Stimulated activated CD4-positive, alpha-beta T cell treated with anti-CD3 and anti-CD28 coated beads, TNF-alpha, amount 100 ng/mL, for 1 hour (primary cell): Measurements from ENCODE around the gene PNPLA6.
"Not testable (repeated sequence)": the region's sequence is repeated elsewhere in the genome, so short reads cannot be mapped to it uniquely, and the experiment has no call there.

Experiments
- DNase-seq, 3 donors: peaks; one replicate each; pipeline ENCODE4 v3.0.0-alpha.2; 2020; ENCODE audit warnings: low read depth in 3 of 3, low spot score in 1 of 3

Gene PNPLA6

DNA sequence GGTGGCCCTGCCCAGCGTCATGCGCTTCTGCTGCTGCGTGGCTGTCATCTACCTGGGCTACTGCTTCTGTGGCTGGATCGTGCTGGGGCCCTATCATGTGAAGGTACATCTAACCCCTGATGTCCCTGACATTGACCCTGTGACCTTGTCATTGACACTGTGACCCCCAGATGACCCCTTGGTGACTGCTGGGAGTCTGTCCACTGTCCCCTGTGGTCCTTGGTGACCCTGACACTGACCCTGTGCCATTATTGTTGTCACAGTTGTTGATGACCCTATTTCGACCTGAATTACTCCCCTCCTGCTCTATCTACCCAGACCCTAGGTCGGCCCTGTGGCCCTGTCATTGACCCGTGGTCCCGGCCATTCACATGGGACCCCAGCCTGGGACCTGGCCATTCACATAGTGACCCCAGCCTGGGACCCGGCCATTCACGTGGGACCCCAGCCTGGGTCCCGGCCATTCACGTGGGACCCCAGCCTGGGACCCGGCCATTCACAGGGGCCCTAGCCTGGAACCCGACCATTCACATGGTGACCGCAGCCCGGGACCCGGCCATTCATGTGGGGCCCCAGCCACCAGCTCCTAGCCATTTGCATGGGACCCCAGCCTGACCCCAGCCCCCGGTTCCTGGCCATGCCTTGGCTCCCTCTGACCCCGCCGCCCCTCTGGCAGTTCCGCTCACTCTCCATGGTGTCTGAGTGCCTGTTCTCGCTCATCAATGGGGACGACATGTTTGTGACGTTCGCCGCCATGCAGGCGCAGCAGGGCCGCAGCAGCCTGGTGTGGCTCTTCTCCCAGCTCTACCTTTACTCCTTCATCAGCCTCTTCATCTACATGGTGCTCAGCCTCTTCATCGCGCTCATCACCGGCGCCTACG, 5.7 kb upstream of the PNPLA6 start:
- DNase-seq: no peak

DNA sequence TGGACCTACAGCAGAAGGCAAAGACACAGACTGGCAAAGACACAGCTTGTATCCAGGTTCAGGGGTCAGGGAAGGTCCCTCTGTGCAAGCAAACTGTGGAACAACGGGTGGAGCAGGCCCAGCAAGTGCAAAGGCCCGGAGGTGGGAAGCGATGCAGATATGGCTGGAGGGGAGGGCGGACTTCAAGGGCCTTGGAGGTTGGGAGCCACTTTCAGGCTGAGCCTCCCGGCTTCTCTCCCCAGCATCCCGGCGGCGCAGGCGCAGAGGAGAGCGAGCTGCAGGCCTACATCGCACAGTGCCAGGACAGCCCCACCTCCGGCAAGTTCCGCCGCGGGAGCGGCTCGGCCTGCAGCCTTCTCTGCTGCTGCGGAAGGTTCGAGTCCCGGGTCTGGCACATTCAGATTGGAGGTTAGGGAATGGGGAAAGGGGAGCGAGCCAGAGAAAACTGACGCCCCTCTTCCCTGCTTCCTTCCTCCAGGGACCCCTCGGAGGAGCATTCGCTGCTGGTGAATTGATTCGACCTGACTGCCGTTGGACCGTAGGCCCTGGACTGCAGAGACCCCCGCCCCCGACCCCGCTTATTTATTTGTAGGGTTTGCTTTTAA, 2.1 kb upstream of the PNPLA6 start:
- DNase-seq: no peak

DNA sequence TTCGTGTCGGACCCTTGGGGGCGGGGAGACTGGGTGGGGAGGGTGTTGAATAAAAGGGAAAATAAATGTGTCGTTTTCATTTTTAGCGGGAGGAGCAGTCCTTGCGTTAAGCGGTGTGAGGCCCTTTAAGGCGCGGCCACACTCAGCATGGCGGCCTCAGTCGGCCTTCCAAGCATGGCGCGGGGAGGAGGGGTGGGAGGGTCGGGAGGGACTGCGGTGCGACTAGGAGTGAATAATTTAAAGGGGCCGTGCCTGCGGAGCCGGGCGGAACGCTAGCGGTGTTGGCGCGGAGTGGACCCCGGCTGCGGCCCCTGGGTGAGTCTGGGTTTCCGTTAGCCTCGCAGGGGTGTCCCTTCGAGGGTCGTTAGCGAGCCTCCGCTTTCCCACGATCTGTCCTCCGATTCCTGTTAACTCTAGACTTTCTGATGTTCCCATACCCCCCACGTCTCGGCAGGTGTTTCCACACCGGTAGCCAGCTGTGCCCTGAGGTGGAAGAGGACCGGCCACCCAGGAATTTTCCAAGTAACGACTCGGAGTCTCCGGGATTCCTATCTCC, 1.5 kb upstream of the PNPLA6 start:
- peak; percentile 57 to 70 (median 61) for DNase-seq

DNA sequence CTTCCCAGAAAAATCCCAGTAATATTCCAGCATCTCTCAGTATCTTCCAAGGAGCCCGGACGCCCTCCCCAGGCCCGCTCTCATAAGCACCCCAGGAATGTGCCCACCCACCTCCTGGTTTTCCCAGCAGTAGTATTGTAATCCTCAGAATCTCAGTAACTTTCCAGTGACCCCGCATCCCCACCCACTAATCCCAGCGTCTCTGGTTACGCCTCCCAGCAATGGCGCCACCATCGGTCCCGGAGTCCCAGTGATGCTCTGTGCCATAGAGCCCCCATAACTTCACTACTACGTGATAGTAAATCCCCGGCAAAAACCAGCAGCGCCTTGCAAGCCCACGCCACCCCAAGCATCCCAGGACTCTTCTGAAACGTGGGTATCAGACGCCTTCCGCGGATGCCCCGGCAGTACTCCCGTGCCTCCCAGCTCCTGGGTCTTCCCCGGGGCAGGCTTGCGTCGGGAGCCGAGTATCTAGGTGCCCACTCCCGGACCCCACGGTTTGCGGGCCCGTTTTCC, 928 bp upstream of the PNPLA6 start:
- no peak for DNase-seq

DNA sequence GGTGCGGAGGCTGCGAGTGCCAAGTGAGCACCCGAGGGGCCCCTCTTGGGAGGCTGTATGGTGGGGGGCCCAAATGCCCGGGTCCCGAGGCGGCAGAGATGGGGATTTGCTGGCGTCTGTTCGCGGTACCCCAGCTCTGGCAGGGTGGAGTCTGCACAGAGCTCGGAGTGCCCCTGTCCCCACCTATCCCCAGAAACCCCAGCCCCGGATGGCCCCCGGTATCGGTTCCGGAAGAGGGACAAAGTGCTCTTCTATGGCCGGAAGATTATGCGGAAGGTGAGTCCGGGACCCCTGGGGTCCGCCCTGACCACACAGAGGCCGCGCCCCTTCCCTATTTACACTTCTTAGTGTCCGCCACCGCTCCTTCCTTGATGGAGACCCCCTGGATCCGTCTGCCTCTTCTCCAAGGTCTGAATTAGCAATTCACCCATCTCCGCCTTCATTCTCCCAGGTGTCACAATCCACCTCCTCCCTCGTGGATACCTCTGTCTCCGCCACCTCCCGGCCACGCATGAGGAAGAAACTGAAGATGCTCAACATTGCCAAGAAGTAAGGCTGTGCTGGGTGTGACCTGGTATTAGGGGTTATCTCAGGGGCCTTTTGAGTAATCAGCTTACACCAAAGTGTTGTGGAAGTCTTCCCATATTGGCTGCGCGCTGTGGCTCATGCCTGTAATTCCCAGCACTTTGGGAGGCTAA, 630 bp downstream of the PNPLA6 start:
- DNase-seq: no peak

DNA sequence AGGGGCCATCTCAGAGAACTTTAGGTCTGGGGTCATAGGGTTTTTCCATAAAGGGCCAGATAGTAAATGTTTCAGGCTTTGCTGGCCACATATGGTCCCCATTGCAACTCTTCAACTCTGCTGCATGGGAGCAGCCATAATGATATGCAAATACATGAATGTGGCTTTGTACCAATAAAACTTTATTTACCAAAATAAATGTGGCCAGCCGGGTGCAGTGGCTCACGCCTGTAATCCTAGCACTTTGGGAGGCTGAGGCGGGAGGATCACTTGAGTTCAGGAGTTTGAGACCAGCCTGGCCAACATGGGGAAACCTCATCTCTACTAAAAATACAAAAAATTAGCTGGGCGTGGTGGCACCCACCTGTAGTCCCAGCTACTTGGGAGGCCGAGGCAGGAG, 3.5 kb downstream of the PNPLA6 start:
- not testable (repeated sequence) for DNase-seq

DNA sequence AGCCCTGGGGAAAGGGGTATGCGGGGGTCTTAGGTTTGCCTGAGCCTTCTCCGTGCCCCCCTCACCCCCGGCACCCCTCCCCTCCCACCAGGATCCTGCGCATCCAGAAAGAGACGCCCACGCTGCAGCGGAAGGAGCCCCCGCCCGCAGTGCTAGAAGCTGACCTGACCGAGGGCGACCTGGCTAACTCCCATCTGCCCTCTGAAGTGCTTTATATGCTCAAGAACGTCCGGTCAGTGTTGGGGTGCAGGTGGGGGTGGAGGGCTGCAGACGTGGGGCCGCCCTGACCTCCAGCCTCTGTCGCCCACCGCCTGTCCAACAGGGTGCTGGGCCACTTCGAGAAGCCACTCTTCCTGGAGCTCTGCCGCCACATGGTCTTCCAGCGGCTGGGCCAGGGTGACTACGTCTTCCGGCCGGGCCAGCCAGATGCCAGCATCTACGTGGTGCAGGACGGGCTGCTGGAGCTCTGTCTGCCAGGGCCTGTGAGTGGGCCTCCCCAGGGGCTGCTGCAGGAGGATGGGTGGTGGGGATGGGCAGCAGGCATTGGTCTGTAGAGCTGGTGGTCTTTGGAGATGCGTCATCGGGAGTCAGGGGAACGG, 4.4 kb downstream of the PNPLA6 start:
- DNase-seq: no peak

DNA sequence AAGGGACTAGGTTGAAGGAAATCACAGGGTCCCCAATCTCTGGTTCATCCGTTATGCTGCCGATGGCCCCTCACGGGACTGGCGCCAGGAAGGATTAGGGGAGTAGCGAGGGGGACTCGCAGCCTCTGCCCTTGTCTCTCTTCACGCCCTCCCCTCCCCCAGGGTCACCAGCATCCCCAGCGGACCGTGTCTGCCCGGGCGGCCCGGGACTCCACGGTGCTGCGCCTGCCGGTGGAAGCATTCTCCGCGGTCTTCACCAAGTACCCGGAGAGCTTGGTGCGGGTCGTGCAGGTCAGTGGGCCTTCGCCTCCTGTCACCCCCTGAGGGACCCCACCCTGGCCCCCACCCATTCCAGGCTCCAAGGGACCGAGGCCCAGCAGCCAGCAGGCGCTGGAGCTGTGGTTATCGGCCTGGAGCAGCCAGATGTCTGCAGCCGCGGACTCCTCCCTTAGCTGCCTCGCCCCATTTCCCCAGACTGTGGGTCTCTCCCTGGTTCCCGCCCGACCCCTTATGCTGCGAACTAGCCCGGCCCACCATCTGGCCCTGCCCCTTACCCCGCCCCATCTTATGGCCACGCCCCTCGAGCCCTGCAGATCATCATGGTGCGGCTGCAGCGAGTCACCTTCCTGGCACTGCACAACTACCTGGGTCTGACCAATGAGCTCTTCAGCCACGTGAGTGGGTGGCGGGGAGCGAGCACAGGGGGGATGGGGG, 5.4 kb downstream of the PNPLA6 start:
- no peak for DNase-seq

DNA sequence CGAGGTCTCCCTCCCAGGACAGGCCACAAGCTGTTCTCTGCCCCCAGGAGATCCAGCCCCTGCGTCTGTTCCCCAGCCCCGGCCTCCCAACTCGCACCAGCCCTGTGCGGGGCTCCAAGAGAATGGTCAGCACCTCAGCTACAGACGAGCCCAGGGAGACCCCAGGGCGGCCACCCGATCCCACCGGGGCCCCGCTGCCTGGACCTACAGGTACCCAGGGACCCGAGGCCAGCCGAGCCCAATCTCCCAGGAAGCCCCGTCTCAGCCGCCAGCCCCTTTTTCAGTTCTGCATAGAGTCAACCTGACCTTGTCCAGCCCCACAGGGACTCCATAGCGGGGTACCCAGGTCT, 5.9 kb downstream of the PNPLA6 start:
- DNase-seq: no peak

DNA sequence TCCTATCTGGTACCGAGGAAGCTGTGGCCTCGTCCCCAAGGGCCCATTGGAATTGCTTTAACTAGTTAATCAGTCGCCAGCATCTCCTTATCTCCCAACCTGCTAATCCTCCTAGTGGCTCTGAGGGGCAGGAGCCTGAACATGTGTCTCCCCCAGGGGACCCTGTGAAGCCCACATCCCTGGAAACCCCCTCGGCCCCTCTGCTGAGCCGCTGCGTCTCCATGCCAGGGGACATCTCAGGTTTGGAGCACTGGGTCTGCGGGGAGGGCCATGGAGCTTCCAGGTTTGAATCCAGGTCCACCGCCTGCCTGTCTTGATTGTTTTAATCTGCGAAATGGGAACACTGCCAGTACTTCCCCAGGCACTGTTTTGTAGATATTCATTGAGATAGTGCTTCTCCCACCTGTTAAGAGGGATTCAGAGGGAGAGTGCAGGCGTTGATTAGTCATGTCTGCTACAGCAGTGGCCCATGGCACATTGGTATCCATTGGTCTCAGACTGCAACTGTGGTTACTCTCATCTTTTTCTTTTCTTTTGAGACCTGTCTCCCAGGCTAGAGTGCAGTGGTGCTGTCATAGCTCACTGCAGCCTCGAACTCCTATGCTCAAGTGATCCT, 6.4 kb downstream of the PNPLA6 start:
- no peak for DNase-seq

DNA sequence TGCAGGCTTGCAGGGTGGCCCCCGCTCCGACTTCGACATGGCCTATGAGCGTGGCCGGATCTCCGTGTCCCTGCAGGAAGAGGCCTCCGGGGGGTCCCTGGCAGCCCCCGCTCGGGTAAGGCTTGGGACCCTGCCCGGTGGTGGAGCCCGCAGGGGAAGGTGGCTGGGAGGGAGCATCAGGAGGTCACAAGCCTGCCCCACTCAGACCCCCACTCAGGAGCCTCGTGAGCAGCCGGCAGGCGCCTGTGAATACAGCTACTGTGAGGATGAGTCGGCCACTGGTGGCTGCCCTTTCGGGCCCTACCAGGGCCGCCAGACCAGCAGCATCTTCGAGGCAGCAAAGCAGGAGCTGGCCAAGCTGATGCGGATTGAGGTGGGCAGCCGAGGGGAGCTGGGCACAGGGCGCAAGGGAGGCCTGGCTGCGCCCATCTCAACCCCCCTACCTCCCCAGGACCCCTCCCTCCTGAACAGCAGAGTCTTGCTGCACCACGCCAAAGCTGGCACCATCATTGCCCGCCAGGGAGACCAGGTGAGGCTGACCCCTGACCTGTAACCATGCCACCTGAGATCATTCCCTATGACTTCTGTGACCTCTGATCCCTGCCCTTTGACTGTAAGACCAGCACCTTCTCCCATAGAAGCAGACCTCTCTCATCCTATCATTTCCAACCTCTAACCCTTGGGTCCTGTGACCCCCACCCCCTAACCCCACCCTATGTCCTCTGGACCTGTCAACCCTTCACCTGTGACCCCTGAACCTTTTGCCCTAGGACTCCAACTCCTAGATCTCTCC, 7.2 kb downstream of the PNPLA6 start:
- no peak for DNase-seq

DNA sequence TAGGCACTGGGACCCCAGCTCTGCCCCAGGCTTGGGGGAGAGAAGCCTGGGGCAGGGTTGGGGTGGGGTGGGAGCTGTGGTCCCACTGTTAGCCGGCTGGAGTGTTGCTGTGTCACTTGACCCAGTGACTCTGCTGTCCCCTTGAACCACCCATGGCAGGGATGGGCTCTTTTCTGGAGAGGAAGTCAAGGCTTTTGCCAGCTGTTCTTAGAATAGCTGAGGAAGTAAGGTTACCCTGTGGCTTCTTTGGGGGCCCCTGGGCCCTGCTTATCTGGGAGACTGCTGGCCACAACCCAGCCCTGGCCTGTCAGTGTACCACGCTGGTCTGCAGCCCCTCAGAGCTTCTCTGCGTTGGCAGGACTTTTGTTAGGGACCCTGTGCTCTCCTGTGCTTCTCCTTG, 9.1 kb downstream of the PNPLA6 start:
- no peak for DNase-seq

DNA sequence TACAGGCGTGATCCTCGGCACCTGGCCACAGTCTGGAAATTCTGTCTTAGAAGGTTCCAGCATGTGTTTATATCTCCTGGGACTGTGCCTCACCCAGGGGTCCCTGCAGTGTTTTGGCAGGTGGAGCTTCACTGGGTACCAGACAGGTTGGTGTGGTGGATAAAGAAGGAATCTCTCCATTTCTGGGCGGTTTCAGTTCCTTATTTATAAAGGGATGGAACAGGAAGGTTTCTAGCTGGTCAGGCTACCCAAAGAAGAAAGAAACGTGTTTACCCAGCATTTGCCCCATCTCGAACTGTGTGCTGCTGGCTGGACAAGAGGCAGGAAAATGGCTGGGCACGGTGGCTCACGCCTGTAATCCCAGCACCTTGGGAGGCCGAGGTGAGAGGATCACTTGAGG, 9.8 kb downstream of the PNPLA6 start:
- DNase-seq: no peak

DNA sequence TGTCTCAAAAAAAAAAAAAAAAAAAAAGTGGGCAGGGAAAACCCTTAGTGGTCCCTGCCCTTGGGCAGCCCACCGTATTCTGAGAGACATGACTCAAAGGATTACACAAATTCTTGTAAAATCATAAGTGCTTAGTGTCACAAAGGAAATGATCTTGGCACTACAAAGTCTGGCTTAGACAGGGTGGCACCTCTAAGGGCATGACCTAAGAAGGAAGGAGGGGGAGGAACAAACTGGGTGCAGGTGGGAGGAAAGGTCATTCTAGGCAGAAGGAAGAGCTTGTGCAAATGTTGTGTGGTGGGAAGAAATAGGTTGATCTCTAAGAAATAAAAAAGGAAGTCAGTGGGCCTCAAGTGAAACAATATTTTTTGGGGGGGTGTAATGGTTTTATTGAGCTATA, 10.4 kb downstream of the PNPLA6 start:
- DNase-seq: no peak

DNA sequence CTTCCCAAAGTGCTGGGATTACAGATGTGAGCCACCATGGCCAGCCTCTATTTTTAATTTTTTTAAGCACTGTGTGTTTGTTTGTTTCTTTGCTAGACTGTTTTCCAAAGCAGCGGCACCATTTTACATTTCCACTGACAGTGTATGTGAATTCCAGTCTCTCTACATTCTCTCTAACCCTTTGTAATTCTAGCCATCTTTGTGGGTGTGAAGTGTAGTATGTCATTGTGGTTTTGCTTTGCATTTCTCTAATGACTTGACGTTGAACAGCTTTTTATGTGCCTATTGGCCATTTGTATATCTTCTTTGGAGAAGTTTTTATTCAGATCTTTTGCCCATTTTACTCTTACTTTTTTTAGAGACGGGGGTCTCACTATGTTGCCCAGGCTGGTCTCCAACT, 11.6 kb downstream of the PNPLA6 start:
- DNase-seq: no peak

DNA sequence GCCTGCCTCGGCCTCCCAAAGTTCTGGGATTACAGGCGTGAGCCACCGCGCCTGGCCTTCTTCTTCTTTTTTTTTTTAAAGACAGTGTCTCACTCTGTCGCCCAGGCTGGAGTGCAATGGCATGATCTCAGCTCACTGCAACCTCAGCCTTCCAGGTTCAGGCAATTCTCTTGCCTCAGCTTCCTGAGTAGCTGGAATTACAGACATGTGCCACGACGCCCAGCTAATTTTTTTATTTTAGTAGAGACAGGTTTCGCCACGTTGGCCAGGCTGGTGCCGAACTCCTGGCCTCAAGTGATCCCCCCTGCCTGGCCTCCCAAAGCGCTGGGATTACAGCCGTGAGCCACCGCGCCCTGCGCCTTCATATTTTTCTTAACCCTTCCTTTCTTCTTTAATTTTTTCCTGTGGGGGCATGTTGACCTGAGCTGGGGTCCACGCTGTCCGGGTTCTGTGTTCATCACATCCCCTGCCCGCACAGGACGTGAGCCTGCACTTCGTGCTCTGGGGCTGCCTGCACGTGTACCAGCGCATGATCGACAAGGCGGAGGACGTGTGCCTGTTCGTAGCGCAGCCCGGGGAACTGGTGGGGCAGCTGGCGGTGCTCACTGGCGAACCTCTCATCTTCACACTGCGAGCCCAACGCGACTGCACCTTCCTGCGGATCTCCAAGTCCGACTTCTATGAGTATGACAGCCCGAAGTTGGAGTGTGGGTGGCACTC, 14.1 kb downstream of the PNPLA6 start:
- DNase-seq: no peak

DNA sequence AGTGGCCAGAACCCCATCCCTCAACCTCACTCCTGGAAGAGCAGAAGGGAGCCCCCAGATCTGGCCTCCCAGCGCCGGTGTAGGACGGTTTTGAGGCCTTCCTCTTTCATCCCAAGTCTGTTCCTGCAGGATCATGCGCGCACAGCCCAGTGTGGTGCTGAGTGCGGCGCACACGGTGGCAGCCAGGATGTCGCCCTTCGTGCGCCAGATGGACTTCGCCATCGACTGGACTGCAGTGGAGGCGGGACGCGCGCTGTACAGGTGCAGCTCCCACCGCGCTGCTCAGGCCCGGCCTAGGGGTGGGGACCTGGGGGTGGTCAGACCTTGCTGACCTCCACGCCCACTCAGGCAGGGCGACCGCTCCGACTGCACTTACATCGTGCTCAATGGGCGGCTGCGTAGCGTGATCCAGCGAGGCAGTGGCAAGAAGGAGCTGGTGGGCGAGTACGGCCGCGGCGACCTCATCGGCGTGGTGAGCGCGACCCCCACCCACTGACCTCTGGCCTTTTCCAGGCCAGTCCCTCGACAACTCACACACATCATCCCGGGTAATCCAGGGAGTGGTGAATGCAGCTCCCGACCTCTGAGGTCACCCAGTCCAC, 14.8 kb downstream of the PNPLA6 start:
- DNase-seq: no peak

DNA sequence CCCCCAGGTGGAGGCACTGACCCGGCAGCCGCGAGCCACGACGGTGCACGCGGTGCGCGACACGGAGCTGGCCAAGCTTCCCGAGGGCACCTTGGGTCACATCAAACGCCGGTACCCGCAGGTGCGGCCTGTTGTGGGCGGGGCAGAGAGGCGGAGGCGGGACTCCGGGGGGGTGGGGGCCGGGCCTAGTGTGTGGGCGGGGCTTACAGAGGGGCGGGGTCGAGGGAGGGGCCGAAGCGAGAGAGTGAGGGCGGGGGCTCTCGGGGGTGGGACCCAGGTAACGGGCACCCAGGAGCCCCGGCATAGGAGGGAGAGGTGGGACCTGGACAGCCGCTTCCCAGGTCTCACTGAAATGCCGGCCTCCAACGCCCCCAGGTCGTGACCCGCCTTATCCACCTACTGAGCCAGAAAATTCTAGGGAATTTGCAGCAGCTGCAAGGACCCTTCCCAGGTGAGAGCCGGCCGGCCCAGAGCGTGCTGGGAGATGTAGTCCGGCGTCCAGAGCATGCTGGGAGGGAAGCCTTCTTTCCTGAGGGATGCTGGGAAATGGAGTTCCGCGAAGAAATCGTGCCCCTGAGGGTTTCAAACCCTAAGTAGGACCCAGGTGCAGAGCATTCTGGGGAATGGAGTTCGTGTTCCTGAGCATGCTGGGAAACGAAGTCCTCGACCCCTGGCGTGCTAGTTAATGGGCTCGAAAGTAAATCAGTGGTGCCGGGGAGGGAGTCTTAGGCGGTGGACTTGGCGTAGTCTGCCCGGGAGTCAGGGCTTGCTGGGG, 15.7 kb downstream of the PNPLA6 start:
- DNase-seq: no peak
